Endothelial cell (in vitro differentiated cells): ENCODE results near the gene ERICH4. TPM values are rescaled to one million over a fixed set of nuclear protein-coding genes. Genes with fewer than 3 reads are reported as not detected.

Experiments
- DNase-seq: peaks from one replicate; pipeline ENCODE4 v3.0.0; 2021; ENCODE audit warnings: low spot score
- H3K27ac Mint-ChIP-seq: one replicate; pipeline ENCODE4 v1.8.0; 2021; ENCODE audit warnings: mixed read lengths, inconsistent platforms; ENCODE audit not compliant: unreplicated experiment
- H3K27me3 Mint-ChIP-seq: one replicate; pipeline ENCODE4 v1.8.0; 2021; ENCODE audit warnings: mild to moderate bottlenecking, moderate library complexity, mixed read lengths, inconsistent platforms; ENCODE audit not compliant: unreplicated experiment
- H3K36me3 Mint-ChIP-seq: one replicate; pipeline ENCODE4 v1.8.0; 2021; ENCODE audit warnings: mild to moderate bottlenecking, low read depth, mixed read lengths, inconsistent platforms; ENCODE audit not compliant: unreplicated experiment
- H3K4me1 Mint-ChIP-seq: one replicate; pipeline ENCODE4 v1.8.0; 2021; ENCODE audit warnings: mild to moderate bottlenecking, mixed read lengths, inconsistent platforms; ENCODE audit not compliant: unreplicated experiment
- H3K4me3 Mint-ChIP-seq: one replicate; pipeline ENCODE4 v1.8.0; 2021; ENCODE audit warnings: mild to moderate bottlenecking, mixed read lengths, inconsistent platforms; ENCODE audit not compliant: unreplicated experiment
- H3K9me3 Mint-ChIP-seq: one replicate; pipeline ENCODE4 v1.8.0; 2021; ENCODE audit warnings: mixed read lengths, inconsistent platforms; ENCODE audit not compliant: unreplicated experiment
- CTCF ChIP-seq: fragments of 200-600 bp; sonication (generic); IDR thresholded peaks from one replicate; pipeline ENCODE4 v1.5.0; 2021; ENCODE audit warnings: antibody characterized with exemption; ENCODE audit not compliant: unreplicated experiment
- total RNA-seq: library from RNA; stranded (reverse); fragmentation: NEBNext Ultra II Directional; extraction: Animal tissue kit (Norgen Biotek cat#: 25700); gene quantifications from one replicate; pipeline ENCODE4 v1.2.1, GENCODE V29; 2021; ENCODE audit not compliant: unreplicated experiment

The ERICH4 gene
- total RNA-seq, 1 donor from 2014 or later = not detected

DNA sequence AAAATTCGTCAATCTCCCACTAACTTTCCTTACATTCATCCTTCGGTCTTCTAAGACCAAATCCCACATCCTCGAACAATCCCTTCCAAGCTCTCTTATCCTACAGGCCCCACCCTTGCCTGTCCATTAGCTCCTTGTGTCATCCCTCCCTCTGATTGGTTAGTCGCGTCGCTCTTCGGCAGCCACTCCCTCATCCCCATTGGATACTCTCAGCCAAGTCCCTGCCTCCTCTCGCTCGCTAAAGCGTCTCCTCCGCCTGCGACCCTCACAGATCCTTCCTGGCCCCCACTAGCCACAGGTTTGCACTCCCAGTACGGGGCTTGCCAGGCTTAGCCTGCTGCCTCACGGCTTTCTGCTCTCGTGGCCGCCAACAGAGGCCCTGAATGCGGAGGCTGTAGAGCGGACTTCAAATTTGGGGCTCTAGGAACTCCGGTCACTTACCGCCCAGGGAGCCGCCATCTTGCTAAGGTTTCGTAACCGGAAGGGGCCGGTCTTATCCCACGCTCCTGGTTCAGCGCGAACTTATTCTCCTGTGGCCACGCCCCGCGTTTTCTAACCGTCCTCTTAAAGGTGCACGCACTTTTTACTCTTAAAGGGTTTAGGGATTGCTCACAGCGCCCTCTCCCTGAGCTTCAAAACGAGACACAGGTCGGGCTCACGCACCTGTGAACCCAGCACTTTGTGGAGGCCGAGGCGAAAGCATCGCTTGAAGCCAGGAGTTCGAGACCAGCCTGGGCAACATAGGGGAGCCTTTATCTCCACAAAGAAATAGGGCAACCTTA, 3.3 kb upstream of the ERICH4 start, which contains the start of gene DMAC2:
Gene DMAC2 (minus strand): TSS at position 472 of the 782 bp plus-strand sequence. CDS start 13 bp downstream, at position 459.
- peaks cover 14% of the 10 kb centered on the region for H3K27me3 Mint-ChIP-seq
- H3K27ac Mint-ChIP-seq = peak within 1 kb of the TSS; percentile 45
- no peak for TF ChIP-seq CTCF
- peaks cover 17% of the 10 kb centered on the region for H3K36me3 Mint-ChIP-seq
- peak; percentile 89 for DNase-seq
- H3K9me3 Mint-ChIP-seq = no peaks in the 10 kb centered on the region
- H3K4me1 Mint-ChIP-seq = peaks cover 14% of the 10 kb centered on the region
- H3K4me3 Mint-ChIP-seq = no peak within 1 kb of the TSS

- Mint-ChIP-seq H3K4me3 (no peak overlapping the region), H3K27me3 (peaks cover 14% of the 10 kb centered on the region), H3K4me1 (peaks cover 14% of the 10 kb centered on the region), H3K9me3 (no peaks in the 10 kb centered on the region), H3K36me3 (peaks cover 17% of the 10 kb centered on the region), H3K27ac (no peak overlapping the region)
- DNase-seq = no peak
- TF ChIP-seq CTCF = no peak
Measured at GRCh38 chr19:41441321-41441945, 1.5 kb upstream of the ERICH4 start.

DNA sequence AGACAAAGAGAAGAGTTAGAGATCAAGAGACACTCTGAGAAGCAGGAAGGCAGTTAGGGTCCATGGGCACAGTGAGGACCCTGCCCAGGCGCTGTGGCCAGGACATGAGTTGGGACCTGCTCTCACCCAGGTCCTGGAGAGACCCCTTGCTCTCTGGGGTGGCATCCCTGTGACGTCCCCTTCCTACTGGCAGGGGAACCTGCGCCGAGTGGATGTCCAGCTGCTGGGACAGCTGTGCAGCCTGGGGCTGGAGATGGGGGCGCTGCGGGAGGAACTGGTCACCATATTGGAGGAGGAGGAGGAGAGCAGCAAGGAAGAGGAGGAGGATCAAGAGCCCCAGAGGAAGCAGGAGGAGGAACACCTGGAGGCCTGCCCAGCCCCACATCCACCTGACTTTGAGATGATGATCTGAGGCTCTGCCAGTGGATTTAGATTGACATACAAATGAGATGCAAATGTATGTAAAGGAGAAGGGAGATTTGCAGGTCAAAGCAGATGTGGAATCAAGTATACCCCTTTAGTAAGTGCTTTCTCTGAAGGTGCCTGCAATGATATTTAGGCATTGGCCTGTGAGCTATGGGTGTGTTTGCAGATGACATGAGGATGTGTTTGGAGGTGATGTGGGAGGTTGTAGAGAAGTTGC, 978 bp downstream of the ERICH4 start:
- TF ChIP-seq CTCF = no peak
- peaks cover 17% of the 10 kb centered on the region for H3K27me3 Mint-ChIP-seq
- no peaks in the 10 kb centered on the region for H3K9me3 Mint-ChIP-seq
- no peak overlapping the region for H3K4me3 Mint-ChIP-seq
- H3K36me3 Mint-ChIP-seq = peaks cover 14% of the 10 kb centered on the region
- DNase-seq = no peak
- peaks cover 12% of the 10 kb centered on the region for H3K4me1 Mint-ChIP-seq
- H3K27ac Mint-ChIP-seq = peak overlapping the region; percentile 19

DNA sequence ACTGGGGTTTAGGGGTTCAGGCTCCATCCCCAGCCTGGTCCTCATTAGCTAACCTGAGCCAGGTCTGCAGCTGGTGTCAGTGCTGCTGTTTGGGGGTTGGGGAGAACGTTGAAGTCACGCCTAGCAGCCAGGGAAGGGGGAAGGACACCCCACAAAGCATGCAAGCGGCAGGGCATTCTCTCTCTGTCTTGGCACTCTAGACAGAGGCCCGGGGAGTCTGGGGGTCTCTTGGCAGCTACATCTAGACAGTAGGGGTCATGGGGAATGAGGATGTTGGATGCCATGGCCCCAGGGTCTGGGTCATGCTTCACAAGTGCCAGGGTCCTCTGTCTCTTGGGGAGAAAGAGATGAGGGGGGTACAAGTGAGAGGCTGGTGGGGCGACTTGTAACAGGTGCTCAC, 2.6 kb downstream of the ERICH4 start:
- H3K27me3 Mint-ChIP-seq = peaks cover 14% of the 10 kb centered on the region
- DNase-seq = no peak
- no peak overlapping the region for H3K27ac Mint-ChIP-seq
- H3K4me3 Mint-ChIP-seq = no peak overlapping the region
- TF ChIP-seq CTCF = no peak
- peaks cover 11% of the 10 kb centered on the region for H3K36me3 Mint-ChIP-seq
- no peaks in the 10 kb centered on the region for H3K9me3 Mint-ChIP-seq
- H3K4me1 Mint-ChIP-seq = peaks cover 20% of the 10 kb centered on the region
